ENCODE data around the gene ARG2.

Gene ARG2

DNA sequence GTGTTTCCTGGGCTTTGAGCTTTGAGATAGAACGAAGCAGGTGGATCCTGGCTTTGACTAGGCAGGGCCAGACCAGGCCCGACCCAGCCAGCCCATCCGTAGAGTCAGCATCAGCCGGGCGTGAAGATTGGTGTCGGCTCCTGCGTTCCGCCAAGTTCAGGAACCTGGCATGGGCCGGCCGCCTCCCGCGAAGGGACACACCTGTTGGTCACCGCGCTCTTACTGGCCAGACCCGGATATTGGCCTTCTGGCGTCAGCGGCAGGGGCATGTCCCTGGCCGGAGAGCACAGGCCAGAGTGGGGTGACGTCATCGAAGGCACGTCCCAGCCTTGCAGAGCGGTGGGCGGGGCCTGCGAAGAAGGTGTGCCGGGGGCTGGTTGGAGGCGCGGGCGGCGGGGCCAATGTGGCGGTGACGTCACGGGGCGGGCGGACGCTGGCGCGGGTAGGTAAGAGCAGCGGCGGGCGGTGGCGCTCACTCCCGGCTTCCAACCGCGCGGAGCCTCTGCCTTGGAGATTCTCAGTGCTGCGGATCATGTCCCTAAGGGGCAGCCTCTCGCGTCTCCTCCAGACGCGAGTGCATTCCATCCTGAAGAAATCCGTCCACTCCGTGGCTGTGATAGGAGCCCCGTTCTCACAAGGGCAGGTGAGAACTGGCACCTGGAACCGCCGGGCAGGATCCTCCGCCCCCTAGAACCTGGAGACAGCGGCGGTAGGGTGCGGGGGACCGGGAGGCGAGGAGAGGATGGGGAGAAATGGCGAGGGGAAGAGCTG lies at the start of gene ARG2:
ARG2 (plus strand) TSS at position 475 of the 771 bp plus-strand sequence; CDS start at position 533, 58 bp downstream.
- peak; percentile 68 for DNase-seq

DNA sequence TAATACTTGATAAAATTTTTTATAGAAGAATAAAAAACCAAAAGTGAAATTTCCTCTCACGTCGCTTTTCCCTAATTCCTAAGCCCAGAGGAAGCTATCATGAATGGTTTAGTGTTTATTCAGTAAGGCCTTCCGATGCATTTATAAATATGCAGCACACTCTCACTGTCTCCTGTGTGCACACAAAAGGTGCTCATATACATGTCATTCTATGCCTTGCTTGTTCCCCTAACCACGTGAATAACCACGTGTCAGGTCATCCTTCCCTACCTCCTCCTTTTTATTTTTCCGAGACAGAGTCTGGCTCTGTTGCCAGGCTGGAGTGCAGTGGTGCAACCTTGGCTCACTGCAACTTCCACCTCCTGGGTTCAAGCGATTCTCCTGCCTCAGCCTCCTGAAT lies 49.3 kb upstream of the ARG2 start:
- DNase-seq = no peak

DNA sequence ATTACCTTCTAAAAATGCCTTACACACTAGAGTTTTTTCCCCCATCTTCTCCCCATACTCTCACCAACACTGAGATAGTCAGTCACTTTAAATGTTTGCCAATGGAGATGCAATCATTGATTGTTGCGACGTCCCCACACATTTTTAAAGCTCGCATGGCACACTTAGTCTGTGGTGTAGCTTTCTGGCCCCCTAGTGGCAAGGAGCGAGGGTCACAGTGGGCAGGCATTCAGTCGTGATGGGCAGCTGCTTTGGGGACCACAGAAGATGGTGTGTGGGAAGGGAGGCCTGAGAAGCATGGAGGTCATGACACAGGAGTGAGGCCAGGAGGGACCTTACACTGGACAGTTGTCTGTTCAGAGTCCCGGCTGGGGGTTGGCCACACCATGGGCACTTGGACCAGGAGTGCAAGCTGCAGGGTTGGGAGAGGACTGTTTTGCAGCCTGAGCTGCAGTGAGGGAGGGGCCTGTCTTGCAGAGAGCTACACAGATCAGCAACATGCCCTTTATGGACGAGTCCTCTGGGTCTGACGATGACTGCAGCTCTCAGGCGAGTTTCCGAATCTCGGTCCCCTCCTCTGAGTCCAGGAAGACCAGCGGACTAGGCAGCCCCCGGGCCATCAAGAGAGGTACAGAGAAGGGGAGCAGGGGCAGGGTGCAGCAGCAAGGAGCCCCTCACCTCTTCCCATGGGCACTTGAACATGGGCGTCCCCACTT lies 48.3 kb upstream of the ARG2 start:
- no peak for DNase-seq

DNA sequence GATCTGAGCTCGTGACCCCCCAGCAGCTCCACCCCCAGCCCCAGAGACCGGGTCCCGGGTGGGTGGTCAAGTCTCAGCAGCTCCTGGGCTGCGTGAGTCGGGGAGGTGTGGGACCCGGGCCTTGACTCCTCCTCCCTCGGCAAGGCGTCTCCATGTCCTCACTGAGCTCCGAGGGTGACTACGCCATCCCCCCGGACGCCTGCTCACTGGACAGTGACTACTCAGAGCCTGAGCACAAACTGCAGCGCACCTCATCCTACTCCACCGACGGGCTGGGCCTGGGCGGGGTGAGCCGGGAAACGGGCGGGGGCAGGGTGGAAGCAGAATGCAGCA lies 47.8 kb upstream of the ARG2 start:
- DNase-seq = no peak

DNA sequence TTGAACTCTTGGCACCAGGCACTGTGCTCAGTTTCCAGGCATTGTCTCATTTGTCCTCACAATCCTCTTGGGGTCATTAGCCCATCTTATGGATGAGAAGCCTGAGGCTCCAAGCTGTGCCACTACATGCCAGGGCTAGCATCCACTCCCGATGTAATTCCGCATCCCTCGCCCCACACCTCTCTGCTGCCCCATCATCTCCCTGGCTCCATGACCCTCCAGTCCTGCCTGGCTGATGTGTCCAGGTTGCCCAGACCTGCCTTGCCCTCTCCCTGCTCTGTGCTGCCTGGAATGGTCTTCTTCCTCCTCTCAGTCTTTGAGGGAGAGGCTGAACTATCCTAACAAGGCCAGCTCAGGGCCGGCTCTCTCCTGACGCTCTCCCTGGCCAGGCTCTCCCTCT lies 47.1 kb upstream of the ARG2 start:
- DNase-seq = no peak

DNA sequence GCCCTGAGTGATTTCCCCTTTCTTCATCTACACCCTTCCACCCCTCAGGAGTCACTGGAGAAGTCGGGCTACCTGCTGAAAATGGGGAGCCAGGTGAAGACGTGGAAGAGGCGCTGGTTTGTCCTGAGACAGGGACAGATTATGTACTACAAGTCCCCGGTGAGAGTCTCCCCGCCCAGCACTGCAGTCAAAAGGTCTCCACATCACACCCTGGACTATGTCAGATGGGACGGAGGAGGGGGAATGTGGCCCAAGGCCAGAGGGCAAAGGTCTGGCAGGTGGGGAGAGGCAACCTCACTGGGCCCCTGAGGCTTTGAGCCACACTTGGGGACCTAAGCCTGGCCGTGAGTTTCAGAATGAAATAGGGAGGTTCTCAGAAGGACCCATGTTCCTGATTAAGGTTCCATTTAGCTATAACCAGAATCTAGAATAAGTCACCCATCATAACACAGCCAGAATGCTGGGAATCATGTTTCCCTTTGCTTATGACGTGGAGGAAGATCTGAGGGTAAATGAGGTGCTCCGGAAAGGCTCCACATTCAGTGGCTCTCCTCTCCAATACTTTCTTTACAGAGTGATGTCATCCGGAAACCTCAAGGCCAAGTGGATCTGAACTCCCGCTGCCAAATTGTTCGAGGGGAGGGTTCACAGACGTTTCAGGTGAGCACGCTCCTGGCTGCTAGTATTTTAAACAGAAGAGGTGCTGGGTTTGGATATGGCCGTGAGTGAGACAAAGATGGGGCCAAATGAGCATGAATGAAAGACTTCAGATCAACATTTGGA lies 46.3 kb upstream of the ARG2 start:
- no peak for DNase-seq

DNA sequence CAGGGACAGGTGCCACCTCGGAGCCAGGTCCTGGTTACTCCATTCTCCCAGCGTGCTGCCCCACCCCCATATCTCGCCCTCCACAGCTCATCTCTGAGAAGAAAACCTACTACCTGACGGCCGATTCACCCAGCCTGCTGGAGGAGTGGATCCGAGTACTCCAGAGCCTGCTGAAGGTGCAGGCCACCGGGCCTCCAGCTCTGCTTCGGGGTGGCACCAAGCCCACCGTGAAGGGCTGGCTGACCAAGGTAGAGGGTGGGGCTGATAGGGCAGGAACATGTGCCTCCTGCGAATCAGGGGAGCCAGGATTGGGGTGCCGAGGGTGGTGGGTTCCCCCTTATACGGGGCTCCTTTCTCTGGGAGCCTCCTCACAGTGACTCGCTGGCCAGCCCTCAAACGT lies 45.6 kb upstream of the ARG2 start:
- no peak for DNase-seq

DNA sequence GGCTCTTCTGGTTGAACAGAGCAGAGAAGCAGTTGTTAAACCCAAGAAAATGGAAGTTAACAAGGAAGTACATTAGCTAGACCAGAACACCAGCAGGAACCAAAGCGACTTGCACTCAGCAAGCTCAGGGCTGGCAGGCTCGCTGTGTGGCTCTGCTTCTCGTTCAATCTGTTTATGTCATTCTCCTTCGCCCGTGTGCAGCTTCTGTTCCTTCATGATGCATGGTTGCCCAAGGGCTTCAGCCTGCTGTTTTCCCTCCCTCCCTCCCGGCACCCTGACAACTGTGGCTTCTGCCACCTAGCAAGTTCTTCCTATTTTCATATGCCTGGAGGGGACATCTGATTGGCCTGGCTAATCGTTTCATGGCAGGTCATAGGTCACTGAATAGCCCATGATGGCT lies 44.9 kb upstream of the ARG2 start:
- no peak for DNase-seq

DNA sequence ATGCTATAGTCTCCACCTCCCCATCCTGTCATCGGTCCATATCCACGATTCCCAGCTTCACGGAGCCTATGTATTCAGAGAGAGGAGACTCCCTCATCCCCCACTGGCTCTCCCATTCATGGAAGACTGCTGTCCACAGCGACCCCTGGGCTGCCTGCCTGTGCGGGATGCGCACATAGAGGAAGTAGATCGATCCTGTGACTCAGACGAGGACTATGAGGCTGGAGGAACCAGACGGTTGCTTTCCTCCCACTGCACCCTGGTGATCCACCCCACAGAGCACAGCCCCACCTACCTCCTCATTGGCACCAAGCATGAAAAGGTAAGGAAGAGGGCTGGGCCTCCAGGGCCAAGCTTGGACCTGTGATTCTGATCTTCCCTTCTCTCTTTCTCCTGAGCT lies 44.0 kb upstream of the ARG2 start:
- no peak for DNase-seq

DNA sequence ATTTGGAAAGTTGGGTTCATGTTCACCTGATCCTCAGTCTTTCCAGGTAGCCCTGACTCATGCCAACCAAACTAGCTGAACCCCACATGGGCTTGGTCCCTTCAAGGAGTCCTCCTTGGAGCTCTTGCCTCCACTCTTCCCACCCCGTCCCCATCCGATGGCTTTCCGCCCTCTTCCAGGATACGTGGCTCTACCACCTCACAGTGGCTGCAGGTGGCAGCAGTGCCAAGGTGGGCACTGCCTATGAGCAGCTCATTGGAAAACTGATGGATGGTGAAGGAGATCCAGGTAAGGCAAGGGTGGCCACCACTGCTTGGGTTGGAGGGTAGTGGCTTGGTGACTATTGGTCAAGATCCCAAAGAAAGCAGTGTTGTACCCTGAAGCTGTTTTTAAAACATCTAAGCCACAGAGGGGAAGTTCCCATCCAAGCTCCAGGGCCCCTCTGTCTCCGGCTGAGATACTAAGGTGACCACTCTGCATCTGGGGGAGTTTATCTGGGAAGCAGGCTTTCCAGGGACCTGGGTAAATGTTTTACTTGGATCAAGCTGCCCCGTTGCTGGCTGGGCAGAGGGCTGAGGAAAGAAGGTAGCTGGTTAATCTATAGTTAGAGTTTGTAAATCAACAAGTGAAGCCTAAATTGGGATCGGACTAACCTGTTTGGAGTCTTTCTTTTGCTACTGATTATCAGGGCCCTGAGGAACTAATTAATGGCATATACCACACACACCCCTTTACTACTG lies 43.3 kb upstream of the ARG2 start:
- DNase-seq = no peak

DNA sequence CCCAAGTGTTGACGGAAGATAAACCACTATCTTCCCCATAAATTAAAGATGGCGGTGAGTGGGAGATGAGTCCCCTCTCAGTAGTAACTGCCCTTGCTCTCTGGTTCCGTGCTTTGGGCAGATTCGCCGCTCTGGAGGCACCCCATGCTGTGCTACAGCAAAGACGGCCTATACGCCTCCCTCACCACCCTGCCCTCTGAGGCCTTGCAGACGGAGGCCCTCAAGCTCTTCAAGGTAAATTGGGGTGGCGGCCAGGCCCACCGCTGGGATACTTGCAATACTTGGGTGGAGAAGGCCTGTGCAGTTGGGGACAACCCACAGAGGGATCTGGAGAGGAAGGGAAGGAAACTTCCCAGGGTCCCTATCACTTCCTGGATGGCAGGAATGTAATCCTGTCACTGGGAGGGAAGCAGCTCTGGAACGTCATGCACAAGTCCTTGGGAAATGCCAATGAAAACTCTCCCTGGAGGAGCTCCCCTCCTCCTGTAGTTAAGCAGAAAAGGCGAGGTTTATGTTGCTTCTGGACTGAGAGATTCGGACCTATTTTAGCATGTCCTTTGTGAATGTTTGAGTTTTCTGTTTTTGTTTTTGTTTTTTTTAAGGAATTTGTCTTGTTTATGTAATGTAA lies 42.4 kb upstream of the ARG2 start:
- DNase-seq = no peak

DNA sequence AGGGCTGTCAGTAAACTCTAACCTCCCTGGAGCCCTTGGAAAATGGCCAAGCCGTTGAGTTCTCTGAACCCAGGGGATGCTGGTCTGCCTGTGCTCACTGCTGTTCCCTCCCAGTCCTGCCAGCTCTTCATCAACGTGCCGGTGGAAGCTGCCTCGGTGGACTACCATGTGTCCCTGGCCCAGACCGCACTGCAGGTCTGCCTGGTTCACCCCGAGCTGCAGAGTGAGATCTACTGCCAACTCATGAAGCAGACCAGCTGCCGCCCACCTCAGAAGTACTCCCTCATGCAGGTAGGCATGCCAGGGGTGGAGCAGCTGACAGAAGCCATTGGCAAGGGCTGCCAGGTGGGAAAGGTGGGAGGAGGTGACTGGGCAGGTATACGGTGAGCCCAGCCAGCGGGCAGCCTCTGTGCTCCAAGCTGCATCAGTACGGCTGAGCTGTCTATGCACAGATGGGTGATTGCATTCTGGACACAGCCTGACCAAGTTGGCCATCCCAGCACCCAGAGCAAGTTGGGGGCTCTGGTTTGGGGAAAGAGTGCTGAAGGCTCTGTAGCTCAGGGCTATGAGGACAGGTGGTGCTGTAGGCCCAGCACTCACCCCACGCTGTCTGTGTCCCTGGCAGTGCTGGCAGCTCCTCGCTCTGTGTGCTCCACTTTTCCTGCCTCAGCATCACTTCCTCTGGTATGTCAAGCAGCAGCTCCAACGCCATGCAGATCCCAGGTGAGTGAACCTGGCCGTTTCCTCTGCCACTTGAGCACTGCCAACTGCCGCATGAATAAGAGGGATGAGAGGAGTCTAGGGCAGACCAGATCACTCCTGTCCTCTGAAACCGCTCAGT lies 41.6 kb upstream of the ARG2 start:
- DNase-seq = no peak

DNA sequence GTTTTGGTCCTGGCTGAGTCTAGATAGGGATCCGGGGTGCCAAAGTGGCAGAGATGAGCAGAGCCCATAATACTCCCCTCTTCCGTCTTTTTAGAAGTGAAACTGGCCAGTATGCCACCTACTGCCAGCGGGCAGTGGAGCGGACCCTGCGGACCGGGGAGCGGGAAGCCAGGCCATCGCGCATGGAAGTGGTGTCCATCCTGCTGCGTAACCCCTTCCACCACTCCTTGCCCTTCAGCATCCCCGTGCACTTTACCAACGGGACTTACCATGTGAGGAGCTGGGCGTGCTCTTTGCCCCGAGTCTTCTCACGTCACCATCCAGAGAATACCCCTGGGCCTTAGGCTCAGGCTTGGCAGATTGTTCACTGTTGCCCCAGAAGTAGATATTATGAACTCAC lies 40.7 kb upstream of the ARG2 start:
- DNase-seq = no peak

DNA sequence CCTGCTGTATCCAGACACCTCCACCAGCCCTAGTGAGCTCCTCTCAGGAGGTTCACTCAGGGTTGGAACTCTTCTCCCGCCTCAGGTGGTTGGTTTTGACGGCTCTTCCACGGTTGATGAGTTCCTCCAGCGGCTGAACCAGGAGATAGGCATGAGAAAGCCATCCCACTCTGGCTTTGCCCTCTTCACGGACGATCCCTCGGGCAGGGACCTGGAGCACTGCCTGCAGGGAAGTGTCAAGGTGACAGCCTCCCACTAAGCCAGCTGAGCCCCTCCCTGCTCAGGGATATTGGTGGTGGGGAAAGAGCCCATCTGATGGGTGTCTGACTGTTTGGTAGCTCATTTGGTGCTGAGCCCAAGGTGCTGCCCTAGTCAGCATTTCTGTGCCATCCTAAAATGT lies 40.1 kb upstream of the ARG2 start:
- no peak for DNase-seq

DNA sequence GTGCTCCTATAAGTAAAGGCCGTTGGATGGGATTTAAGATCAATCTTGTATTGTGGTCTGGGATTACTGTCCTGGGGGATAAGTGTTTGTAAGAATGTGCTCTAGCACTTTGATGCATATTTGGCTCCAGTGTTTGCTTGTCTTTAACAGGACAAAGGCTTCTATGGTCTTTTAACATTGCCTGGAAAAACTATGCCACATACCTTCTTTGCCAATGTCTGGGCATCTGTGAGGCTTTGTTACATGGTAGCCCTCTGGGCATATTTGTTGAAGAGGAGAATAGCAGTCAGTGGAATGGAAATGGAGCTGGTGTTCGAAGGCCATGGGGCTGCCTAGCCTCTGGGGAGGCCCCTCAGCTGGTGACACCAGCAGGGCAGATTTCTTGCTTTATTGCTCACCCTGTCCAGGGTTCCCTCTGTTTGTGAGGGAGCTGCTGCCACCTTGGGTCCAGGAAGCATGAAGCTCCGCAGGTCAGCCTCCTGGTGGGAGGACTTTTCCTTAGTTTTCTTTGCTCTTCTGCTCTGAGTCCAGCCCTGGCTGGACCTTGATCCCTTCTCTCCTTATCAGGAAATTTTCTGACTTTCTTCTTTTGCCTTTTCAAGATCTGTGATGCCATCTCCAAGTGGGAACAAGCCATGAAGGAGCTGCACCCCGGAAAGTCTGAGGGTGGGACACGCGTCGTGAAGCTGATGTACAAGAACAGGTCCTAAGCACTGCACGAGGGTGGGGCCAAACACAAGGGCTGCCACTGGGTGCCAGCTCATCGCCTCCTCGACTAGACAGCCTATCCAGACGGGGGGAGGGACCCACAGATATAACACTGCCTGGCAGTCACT lies 39.2 kb upstream of the ARG2 start:
- no peak for DNase-seq

DNA sequence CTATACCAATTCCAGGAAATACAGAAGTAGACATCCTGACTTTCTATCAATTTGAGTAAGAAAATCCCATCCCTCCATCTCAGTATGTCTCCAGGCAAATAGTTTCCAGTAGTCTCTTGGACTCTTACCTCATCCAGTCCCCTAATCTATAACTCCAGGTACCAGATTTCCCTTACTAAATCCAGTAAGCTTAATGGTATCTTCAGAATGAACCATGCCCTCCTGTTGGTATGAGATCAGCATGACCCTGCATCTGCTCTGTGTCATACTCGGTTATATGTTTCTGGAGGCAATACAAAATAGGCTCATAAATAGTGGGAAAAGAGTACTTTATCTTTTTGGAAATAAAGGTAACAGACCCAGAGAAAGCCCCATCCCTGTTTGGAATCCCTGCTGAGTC lies 38.1 kb upstream of the ARG2 start:
- DNase-seq = no peak

DNA sequence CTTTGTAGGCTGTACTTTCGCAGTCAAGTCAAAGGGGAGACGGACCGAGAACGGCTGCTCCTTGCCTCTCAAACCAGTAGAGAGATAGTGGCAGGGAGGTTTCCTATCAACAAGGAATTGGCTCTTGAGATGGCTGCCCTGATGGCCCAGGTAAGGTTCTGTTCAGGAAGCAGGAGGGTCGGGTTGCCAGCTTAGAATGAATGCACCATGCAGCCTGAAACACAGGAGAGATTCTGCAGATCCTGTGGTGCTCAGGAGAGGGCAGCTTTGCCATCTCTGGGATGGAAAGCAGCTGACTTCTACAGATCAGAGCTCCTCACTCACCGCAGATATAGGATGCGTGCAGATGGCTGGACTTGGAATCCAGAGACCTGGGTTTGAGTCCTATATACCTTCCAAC lies 37.7 kb upstream of the ARG2 start:
- no peak for DNase-seq

DNA sequence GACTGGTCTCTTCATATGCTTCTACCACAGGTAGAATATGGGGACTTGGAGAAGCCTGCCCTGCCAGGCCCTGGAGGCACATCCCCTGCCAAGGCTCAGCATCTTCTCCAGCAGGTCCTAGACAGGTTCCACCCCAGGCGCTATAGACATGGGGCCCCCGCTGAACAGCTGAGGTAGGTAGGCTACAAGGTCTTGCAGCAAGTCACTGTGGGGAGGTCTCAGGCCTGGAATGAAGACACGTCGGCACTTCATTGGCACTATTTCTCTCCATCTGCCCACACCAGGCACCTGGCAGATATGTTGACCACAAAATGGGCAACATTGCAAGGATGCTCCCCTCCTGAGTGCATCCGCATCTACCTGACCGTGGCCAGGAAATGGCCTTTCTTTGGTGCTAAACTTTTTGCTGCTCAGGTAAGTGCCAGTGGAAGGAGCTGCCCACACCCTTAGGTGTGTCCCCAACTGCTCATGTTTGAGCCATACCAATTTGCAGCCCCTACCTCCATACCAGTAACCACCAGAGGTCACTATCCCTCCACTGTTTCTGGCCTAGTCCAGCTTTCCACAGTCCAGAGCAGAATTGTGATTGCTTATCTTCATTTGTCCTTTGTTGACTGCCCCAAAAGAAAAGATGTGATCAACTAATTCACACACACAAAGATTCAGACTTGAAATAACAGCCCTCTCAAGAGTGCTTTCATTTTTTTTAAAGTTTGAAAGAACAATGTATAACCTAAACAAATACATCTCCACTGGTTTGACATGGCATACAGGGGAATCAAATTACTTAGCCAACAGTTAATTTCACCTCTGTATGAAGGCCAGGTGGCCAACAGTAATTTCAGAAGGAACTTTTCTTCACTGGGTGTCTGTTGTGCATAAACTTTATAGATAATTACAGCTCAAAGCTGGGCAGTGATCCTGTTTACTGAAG lies 35.7 kb upstream of the ARG2 start:
- DNase-seq = no peak

DNA sequence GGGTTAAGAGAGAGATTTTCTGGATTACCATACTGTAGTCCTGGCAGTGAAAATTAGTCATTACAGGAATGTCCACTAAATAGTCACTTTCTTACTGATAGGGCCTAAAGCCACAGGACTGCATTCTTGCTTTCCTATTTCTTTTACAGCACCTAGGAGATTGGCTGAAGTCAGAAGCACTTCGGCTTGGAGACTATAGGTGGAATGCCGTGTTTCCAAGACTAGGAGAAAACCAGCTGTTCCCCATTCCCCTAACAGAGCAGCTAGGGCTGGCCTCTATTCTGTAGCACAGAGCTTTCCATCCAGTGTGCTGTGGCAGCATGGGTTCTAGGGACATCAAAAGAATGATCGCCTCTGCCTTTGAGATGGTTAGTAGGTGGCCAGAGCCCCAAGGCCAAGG lies 34.7 kb upstream of the ARG2 start:
- no peak for DNase-seq

DNA sequence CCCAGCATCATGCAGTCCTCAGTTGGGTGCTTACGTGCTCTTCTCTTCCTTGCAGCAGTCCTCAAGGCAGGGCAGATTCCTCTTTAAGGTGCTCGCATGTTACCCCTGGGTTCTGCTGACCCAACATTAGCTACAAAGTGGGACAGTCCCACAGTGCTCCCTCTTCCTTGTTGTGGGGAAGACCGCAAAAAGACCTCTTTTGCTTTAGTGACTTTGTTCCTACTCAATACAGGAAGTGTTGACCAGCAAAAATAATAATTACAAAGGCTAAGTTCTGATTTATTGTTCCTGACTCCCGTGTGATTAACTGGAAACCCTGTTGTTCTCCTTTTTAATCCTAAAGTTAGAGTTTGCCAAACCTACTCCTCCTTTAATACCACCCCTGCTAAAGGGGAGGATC lies 33.4 kb upstream of the ARG2 start:
- no peak for DNase-seq
